Measurements from ENCODE around the gene PSMD5. TPM values are rescaled to one million over a fixed set of nuclear protein-coding genes. Genes with fewer than 3 reads are reported as not detected.

PSMD5 gene
- polyA plus RNA-seq, 1 donor (not counting 4 experiments of a cell fraction or from before 2014, with no cell fraction given), result 55.2 TPM

- no peaks in the 10 kb centered on the region for H3K9me1 ChIP-seq (ENCODE audit: control insufficient read depth, extremely low read depth, insufficient read depth, low read length)
- H3K4me2 ChIP-seq (ENCODE audit: control insufficient read depth, extremely low read depth, insufficient read depth, low read depth, low read length), result no peak overlapping the region
- no peaks in the 10 kb centered on the region for H3K9me3 ChIP-seq (ENCODE audit: control insufficient read depth, low read depth, low read length)
- H3K79me2 ChIP-seq (ENCODE audit: control insufficient read depth, insufficient read depth, low read length), result peaks cover 4% of the 10 kb centered on the region
- H4K20me1 ChIP-seq (ENCODE audit: control insufficient read depth, extremely low read depth, insufficient read depth, low read length), result no peaks in the 10 kb centered on the region
- H3K4me1 ChIP-seq (ENCODE audit: control insufficient read depth, extremely low read depth, insufficient read depth, low read length), result no peaks in the 10 kb centered on the region
- no peak for TF ChIP-seq EZH2 (IDR thresholded peaks at IDR 0.05; ENCODE audit: low read length)
- TF ChIP-seq CTCF (optimal IDR thresholded peaks at IDR 0.05 in 1 of 3, IDR thresholded peaks at IDR 0.05 in 1 of 3, conservative IDR thresholded peaks at IDR 0.05 in 1 of 3; ENCODE audit: extremely low read depth in 1 of 3, insufficient read depth in 2 of 3, low read length in 3 of 3), result no peak
- no peak for FAIRE-seq
- DNase-seq (ENCODE audit: low read depth, low spot score), result no peak
- dilution Hi-C loops (cut with MboI; ENCODE audit: extremely low pct_ligation_motif_present, low sequenced_read_pairs), result no loop called here
- H3K27me3 ChIP-seq (ENCODE audit: control insufficient read depth, extremely low read depth, insufficient read depth, low read length), result no peaks in the 10 kb centered on the region
- no peak overlapping the region for H3K27ac ChIP-seq (ENCODE audit: control insufficient read depth, insufficient read depth, low read length)
- H2AFZ ChIP-seq (ENCODE audit: control insufficient read depth, low read length), result no peak overlapping the region
- H3K9ac ChIP-seq (ENCODE audit: control insufficient read depth, extremely low read depth, insufficient read depth, low read length), result no peak overlapping the region
- H3K36me3 ChIP-seq (ENCODE audit: control insufficient read depth in 2 of 2, extremely low read depth in 1 of 2, insufficient read depth in 2 of 2, low read length in 2 of 2), result peaks cover 8 to 15% of the 10 kb centered on the region in 2 experiments
- no peak overlapping the region for H3K4me3 ChIP-seq (ENCODE audit: control insufficient read depth in 2 of 3, extremely low read depth in 1 of 3, insufficient read depth in 2 of 3, low read depth in 1 of 3, low read length in 3 of 3)
Measured at GRCh38 chr9:120829650-120830049, 13.1 kb downstream of the PSMD5 start.

- Histone ChIP-seq H3K4me1 (ENCODE audit: control insufficient read depth, extremely low read depth, insufficient read depth, low read length) (no peaks in the 10 kb centered on the region), H4K20me1 (ENCODE audit: control insufficient read depth, extremely low read depth, insufficient read depth, low read length) (no peaks in the 10 kb centered on the region), H3K27ac (ENCODE audit: control insufficient read depth, insufficient read depth, low read length) (no peak overlapping the region), H3K79me2 (ENCODE audit: control insufficient read depth, insufficient read depth, low read length) (no peaks in the 10 kb centered on the region), H3K27me3 (ENCODE audit: control insufficient read depth, extremely low read depth, insufficient read depth, low read length) (no peaks in the 10 kb centered on the region), H3K9ac (ENCODE audit: control insufficient read depth, extremely low read depth, insufficient read depth, low read length) (no peak overlapping the region), H3K4me2 (ENCODE audit: control insufficient read depth, extremely low read depth, insufficient read depth, low read depth, low read length) (no peak overlapping the region), H3K36me3 (ENCODE audit: control insufficient read depth in 2 of 2, extremely low read depth in 1 of 2, insufficient read depth in 2 of 2, low read length in 2 of 2) (peaks cover 8 to 21% of the 10 kb centered on the region in 2 experiments), H3K9me3 (ENCODE audit: control insufficient read depth, low read depth, low read length) (no peaks in the 10 kb centered on the region), H3K4me3 (ENCODE audit: control insufficient read depth in 2 of 3, extremely low read depth in 1 of 3, insufficient read depth in 2 of 3, low read depth in 1 of 3, low read length in 3 of 3) (no peak overlapping the region), H2AFZ (ENCODE audit: control insufficient read depth, low read length) (no peak overlapping the region), H3K9me1 (ENCODE audit: control insufficient read depth, extremely low read depth, insufficient read depth, low read length) (no peaks in the 10 kb centered on the region)
- FAIRE-seq (no peak), DNase-seq (ENCODE audit: low read depth, low spot score) (no peak)
- dilution Hi-C loops (cut with MboI; ENCODE audit: extremely low pct_ligation_motif_present, low sequenced_read_pairs), result no loop called here
- TF ChIP-seq EZH2 (IDR thresholded peaks at IDR 0.05; ENCODE audit: low read length), result no peak
- TF ChIP-seq CTCF (optimal IDR thresholded peaks at IDR 0.05 in 1 of 3, IDR thresholded peaks at IDR 0.05 in 1 of 3, conservative IDR thresholded peaks at IDR 0.05 in 1 of 3; ENCODE audit: extremely low read depth in 1 of 3, insufficient read depth in 2 of 3, low read length in 3 of 3), result no peak
Measured at GRCh38 chr9:120820095-120820494, 22.6 kb downstream of the PSMD5 start.
